HG03571 (cell line): ENCODE results near the gene RABAC1.
"Not testable (repeated sequence)": the region's sequence is repeated elsewhere in the genome, so short reads cannot be mapped to it uniquely, and the experiment has no call there.

Experiments used
- ATAC-seq: cut with Tn5 transposase; IDR thresholded peaks from one replicate; pipeline ENCODE4 v1.9.1; 2021; ENCODE audit not compliant: unreplicated experiment

Gene RABAC1

GRCh38 chr19:41917676-41918075 lies 41.4 kb downstream of the RABAC1 start:
- ATAC-seq = no peak

- no peak for ATAC-seq
Observed at GRCh38 chr19:41915776-41916414, 43.2 kb downstream of the RABAC1 start.

DNA sequence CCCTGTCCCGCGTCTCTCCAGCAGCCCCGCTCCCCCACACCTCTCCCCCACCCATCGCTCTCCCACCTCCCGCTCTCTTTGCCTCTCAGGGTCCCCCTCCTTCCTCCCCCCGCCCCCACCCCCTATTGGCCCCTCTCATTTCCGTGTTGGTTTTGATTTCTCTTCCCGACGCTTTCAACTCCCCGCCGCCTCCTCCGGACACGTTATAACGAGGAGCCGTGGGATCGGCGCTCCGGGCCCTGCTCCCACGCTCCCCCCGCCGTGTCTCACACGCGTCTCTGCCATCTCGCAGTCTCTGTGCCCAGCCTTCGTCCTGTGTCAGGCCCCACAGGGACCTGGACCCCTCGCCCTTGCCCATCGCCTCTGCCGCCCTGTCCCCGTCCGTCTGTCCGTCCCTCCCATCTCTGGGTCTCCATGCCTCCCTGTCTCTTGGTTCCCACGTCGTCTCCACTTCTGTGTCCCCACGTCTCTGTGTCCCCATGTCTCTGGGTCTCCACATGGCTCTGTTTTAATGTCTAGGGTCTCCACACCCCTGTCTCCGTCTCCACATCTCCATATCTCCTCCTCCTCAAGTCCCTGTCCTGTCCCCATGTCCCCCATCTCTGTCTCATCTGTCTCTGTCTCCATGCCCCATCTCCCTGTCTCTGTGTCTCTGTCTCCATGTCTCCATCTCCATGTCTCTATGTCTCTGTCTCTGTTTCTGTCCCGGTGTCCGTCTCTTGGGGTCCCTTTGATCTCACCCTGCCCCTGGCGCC lies 43.9 kb downstream of the RABAC1 start:
- ATAC-seq = no peak

GRCh38 chr19:41914424-41914834 lies 44.7 kb downstream of the RABAC1 start:
- not testable (repeated sequence) for ATAC-seq

- ATAC-seq = no peak
Observed at GRCh38 chr19:41913538-41914423, 45.3 kb downstream of the RABAC1 start.

DNA sequence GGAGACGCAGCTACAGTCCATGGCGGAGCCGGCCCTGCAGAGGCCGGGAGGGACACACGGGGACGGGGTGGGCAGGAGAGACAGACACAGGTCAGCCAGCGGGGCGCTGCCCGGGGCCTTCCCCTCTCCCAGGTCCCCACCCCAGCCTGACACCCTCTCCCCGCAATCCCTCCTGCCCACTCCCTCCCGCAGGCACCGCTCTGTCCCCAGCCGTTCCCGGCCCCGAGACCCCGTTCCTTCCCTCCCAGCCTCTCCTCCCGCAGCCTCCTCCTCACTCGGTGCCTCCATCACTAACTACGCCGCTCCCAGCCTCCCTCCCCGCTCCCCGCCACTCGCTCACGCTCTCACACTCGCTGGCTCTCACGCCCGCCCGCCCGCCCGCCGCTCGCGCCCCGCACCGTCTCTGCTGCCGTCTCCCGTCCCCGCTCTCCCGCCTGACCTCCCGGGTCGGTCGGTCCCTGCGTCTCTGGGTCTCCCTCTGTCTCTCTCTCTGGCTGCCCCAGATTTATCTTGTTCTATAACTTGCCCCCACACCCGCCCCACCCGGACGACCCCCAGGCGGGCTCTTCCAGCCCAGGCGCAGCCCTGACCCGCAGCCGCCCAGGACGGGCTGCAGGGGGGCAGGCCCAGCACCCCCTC lies 46.1 kb downstream of the RABAC1 start:
- ATAC-seq = no peak

DNA sequence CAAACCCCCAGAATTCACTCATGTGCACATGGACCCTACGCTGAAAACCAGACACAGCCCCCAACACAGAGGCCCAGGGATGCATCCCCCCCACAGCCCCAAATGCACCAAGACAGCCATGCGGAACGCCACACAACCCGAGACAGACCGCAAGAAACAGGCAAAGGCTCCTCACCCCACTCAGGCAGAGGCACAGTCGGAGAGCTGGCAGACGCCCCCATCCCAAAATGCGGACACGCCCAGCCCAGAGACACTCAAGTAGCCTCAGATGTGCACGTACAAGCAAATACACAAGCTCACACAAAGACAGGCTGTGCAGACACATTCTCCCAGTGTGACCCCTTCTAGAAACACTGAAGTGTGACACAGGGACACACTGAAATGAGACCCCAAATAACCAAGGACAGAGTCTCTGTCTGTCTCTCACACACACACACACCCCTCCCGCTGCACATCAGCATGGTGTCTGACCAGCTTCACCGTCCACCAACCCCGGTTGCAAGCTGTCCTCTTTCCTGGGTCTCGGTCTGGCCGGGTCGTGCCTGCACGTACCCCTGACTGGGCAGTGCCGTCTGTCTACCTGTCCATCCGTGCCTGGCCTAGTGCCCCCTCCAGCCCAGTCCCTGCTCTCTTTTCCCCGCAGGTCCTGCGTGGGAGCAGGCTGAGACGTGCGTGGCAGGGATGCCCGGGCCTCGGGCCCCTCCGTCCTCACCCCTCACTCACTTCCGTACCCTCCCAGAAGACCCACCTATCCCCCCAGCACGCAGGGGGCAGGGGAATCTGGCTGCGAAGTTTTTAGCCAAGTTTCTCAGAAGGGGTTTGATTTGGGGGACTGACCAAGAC lies 47.0 kb downstream of the RABAC1 start:
- ATAC-seq = no peak

GRCh38 chr19:41910992-41911888 lies 47.9 kb downstream of the RABAC1 start:
- ATAC-seq = no peak

- no peak for ATAC-seq
Observed at GRCh38 chr19:41910240-41910991, 48.7 kb downstream of the RABAC1 start.

DNA sequence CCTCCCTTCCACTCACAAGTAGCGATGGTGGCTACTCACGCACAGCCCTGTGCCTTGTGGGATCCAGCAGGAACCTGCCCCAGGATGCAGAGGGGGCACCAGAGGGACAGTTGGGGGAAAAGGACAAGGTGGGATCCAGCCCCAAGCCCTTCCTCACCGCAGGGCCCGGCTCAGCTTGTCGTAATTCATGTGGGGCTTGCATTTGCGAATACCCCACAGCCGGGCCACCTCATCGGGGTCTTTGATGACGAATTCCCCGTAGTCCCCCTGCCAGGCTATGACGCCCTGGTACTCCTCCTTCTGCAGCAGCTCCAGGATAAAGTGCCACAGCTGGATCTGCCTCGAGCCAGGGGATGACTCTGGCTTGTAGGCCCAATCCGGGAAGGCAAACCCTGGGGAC lies 49.4 kb downstream of the RABAC1 start:
- ATAC-seq = no peak

DNA sequence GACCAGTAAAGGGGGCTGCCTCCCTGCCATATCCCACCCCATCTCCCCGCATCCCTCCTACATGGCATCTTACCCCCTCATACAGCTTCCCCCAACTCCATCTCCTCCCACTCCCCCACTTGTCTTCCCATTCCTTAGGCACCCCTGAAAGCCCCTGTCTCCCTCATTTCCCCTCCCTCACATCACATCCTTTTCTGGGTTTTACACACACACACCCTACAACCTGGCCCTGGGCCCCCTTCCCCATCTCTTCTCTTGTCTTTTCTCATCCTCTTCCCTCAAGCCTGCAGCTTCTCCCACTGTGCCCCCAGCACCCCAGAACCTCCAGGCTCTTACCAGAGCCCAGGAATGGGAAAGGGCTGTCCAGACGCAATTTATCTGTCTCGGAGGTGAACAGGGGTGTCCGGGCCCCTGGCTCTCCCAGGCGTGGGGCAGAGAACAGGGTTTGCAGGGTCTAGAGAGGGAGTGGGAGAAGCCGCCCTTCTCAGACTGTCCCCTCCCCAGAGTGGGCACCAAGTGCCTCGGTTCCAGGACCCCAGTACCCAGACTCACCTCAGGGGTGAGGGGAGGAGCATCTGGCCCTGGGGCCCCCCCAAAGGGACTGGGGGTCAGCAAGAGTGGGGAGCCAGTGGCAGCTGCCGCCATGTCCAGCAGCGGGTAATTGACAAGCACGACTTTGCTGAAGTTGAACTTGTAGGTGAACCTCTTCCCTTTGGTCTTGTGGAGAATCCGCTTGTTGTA lies 50.2 kb downstream of the RABAC1 start:
- no peak for ATAC-seq

DNA sequence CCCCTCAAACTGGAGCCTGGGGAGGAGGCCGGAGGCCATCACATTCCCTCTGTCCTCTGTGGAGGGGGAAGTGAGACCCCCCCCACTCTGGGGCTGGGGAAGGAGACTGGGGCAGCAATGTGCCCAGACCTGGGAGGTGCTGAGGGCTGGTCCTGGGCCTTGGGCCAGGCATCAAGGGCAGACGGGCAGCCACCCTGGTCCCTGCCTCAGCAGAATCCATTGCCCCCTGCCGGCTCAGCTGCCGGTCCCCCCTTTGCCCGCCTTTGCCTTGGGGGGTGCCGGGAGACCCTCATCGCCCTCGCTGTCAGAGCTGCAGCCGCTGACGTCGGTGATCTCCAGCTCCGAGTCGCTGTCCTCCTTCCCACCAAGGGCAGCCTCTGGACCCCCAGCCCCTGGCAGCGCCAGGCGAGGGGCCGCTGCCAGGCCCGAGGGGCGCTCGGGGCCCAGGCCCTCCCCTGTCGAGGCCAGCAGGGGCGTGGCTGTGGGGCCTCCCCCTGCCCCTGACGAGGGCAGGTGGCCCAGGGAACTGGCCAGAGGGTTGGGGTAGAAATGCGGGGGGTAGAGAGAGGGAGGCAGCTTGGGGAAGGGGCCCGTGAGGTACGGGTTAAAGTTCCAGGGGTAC lies 51.0 kb downstream of the RABAC1 start:
- no peak for ATAC-seq

DNA sequence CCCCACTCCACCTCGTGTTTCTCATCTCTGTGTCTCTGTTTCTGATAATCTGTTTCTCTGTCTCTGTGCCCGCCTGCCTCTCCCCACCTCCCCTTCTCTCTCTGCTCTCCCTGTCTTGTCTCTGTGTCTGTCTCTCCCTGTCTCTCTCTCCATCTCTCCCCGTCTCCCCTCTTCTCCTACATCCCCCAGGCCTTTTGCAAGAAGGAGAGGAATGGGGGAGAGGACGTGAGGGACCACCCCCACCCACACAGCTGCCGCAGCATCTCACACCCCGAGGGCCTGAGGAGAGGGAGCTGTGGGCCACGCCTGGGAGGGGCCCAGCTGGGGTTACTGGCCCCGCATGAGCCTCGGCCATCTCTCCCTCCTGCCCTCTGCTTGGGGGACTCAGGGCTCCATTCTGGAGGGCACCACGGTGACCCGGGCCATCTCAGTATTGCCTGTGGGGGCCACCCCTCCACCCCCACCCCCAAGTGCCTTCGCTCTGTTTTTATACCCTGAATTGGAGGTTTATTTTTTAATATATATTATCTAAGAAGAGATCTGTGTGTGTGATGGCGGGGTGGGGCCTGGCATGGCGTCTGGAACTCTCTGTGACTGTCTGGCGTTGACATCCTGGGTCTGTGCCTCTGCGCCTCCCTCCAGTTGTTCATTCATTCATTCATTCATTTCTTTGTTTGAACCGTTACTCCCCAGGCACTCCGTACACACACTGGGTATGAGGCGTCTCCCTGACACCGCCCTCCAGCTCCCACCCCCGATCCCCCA lies 52.0 kb downstream of the RABAC1 start:
- no peak for ATAC-seq
